HCT116 (cell line): ENCODE results near the gene ANXA8.
"Not testable (repeated sequence)": the region's sequence is repeated elsewhere in the genome, so short reads cannot be mapped to it uniquely, and the experiment has no call there.

Experiments used
- CTCF ChIP-seq, 3 experiments: fragments of 200-600 bp in 1 of 3; sonication (generic) in 1 of 3; IDR thresholded peaks in 2 of 3; conservative IDR thresholded peaks in 1 of 3; 2 replicates each; pipeline ENCODE4 v1.5.1; 2012 to 2017; ENCODE audit warnings: low read depth in 2 of 3, low read length in 2 of 3, antibody characterized with exemption in 1 of 3, borderline replicate concordance in 1 of 3, control low read depth in 1 of 3, mild to moderate bottlenecking in 1 of 3, mixed read lengths in 1 of 3, mixed run types in 1 of 3, moderate library complexity in 1 of 3; ENCODE audit not compliant: insufficient read depth in 1 of 3
- EGR1 ChIP-seq: IDR thresholded peaks from 2 replicates; pipeline ENCODE4 v1.6.1; 2012; ENCODE audit warnings: low read depth
- MAX ChIP-seq: IDR thresholded peaks from 2 replicates; pipeline ENCODE4 v1.6.1; 2012
- REST ChIP-seq: IDR thresholded peaks from 2 replicates; pipeline ENCODE4 v1.6.1; 2012; ENCODE audit warnings: low read depth
- ZNF274 ChIP-seq: fragments of 200-500 bp; sonication (Bioruptor generic); IDR thresholded peaks from 2 replicates; pipeline ENCODE4 v1.6.1; 2014; ENCODE audit warnings: mild to moderate bottlenecking, low read depth, low read length, inconsistent platforms

- not testable (repeated sequence) for TF ChIP-seq REST; MAX; EGR1; ZNF274; CTCF (IDR thresholded peaks at IDR 0.05 in 2 of 3, conservative IDR thresholded peaks at IDR 0.05 in 1 of 3; ENCODE audit: borderline replicate concordance in 1 of 3, insufficient read depth in 1 of 3, low read depth in 2 of 3, low read length in 2 of 3)
Measured at GRCh38 chr10:47475101-47475500, 8.8 kb downstream of the ANXA8 start.
